SK-N-DZ (cell line): ENCODE measurements around the gene BCLAF3. TPM values are rescaled to one million over a fixed set of nuclear protein-coding genes. Genes with fewer than 3 reads are reported as not detected.
A peak's percentile ranks its signal among the peaks of the same experiment; 100 is the strongest.

Experiments
- DNase-seq: peaks from one replicate; pipeline ENCODE4 v3.0.0-alpha.2; 2015; ENCODE audit warnings: low spot score
- polyA plus RNA-seq, 2 experiments: library from polyadenylated mRNA; depleted of rRNA; stranded (reverse); fragments of >200 nt; gene quantifications; 2 replicates each; pipeline ENCODE4 v1.2.3, GENCODE V29; 2014

BCLAF3 gene
- 2.9 and 4.1 TPM in 2 replicates for polyA plus RNA-seq (2014; cell fraction: cytosol; rRNA removed)
- polyA plus RNA-seq (2014; cell fraction: nucleus; rRNA removed), result 6.7 and 95.8 TPM in 2 replicates

- DNase-seq, result peak; percentile 84
Measured at GRCh38 chrX:19990556-19991349, at the start of gene BCLAF3. BCLAF3 (minus strand) TSS chrX:19991061; CDS start chrX:19970264, 20,797 bp downstream.

- no peak for DNase-seq
Measured at GRCh38 chrX:20038966-20039365, 48.1 kb upstream of the BCLAF3 start.

- DNase-seq, result no peak
Measured at GRCh38 chrX:20037186-20037585, 46.3 kb upstream of the BCLAF3 start.

GRCh38 chrX:20032201-20032600, 41.3 kb upstream of the BCLAF3 start:
- peak; percentile 6 for DNase-seq

GRCh38 chrX:20029728-20030127, 38.9 kb upstream of the BCLAF3 start:
- no peak for DNase-seq

GRCh38 chrX:20028588-20028987, 37.7 kb upstream of the BCLAF3 start:
- no peak for DNase-seq

GRCh38 chrX:20026278-20026677, 35.4 kb upstream of the BCLAF3 start:
- no peak for DNase-seq

GRCh38 chrX:20019672-20020365, 29.0 kb upstream of the BCLAF3 start:
- DNase-seq, result no peak

GRCh38 chrX:20016616-20016945, 25.7 kb upstream of the BCLAF3 start:
- DNase-seq, result no peak

GRCh38 chrX:20015945-20016615, 25.2 kb upstream of the BCLAF3 start:
- DNase-seq, result no peak

- DNase-seq, result no peak
Measured at GRCh38 chrX:20015422-20015821, 24.6 kb upstream of the BCLAF3 start.

- no peak for DNase-seq
Measured at GRCh38 chrX:20011608-20012007, 20.7 kb upstream of the BCLAF3 start.

GRCh38 chrX:20007962-20008622, 17.2 kb upstream of the BCLAF3 start:
- no peak for DNase-seq

- no peak for DNase-seq
Measured at GRCh38 chrX:20005883-20006282, 15.0 kb upstream of the BCLAF3 start.

GRCh38 chrX:20001588-20001987, 10.7 kb upstream of the BCLAF3 start:
- DNase-seq, result no peak

GRCh38 chrX:19991350-19991718, 473 bp upstream of the BCLAF3 start:
- DNase-seq, result no peak

- no peak for DNase-seq
Measured at GRCh38 chrX:19990151-19990555, 708 bp downstream of the BCLAF3 start.

- no peak for DNase-seq
Measured at GRCh38 chrX:19987856-19988255, 3.0 kb downstream of the BCLAF3 start.

- DNase-seq, result no peak
Measured at GRCh38 chrX:19986531-19986930, 4.3 kb downstream of the BCLAF3 start.

GRCh38 chrX:19981947-19982346, 8.9 kb downstream of the BCLAF3 start:
- no peak for DNase-seq

GRCh38 chrX:19975845-19976244, 15.0 kb downstream of the BCLAF3 start:
- DNase-seq, result no peak

- DNase-seq, result no peak
Measured at GRCh38 chrX:19972984-19973383, 17.9 kb downstream of the BCLAF3 start.
